HCT116 (cell line): Measurements from ENCODE around the gene CAMK2A. TPM values are rescaled to one million over a fixed set of nuclear protein-coding genes. Genes with fewer than 3 reads are reported as not detected.

ENCODE experiments used
- ATAC-seq: fragments of 200-7000 bp; cut with Tn5 transposase; 2 replicates; pipeline ENCODE4 v1.9.1; 2020; ENCODE audit warnings: mild to moderate bottlenecking, moderate library complexity
- BruUV-seq: library from RNA; stranded (reverse); fragments of 400-500 nt; replicated peaks from 2 replicates; lab custom pipeline; 2021; lab: Mats Ljungman, UMichigan
- CTCF ChIA-PET: fragments of 300-600 bp; sonication (Branson Sonifier 250); formaldehyde crosslinking; loops from one replicate; lab custom pipeline; 2021; ENCODE audit warnings: antibody characterized with exemption; lab: Charles Lee
- POLR2A ChIA-PET: fragments of 300-600, 350-600 bp; sonication (Branson Sonifier 250); formaldehyde crosslinking; loops from one replicate; lab custom pipeline; 2021; ENCODE audit warnings: antibody characterized with exemption; lab: Charles Lee
- RAD21 ChIA-PET, 2 experiments: fragments of 300-600 bp; sonication (Branson Sonifier 250); formaldehyde crosslinking; loops; one replicate each; lab custom pipeline; 2023; ENCODE audit warnings: low total read pairs in 2 of 2; ENCODE audit not compliant: uncharacterized antibody in 2 of 2, unreplicated experiment in 2 of 2, low non-redundant PET in 1 of 2; lab: Charles Lee
- DNase-seq: peaks from one replicate; pipeline ENCODE4 v3.0.0-alpha.2; 2010; ENCODE audit warnings: low read depth, low spot score
- H2AFZ ChIP-seq: fragments of 200-600 bp; shearing (Covaris generic), sonication (generic); 2 replicates; pipeline ENCODE4 v1.6.1; 2017; ENCODE audit warnings: low read depth, mixed run types, mixed read lengths, antibody characterized with exemption, low read length; ENCODE audit not compliant: poor library complexity, severe bottlenecking
- H3K27ac ChIP-seq: 2 replicates; pipeline ENCODE4 v1.5.1; 2012; ENCODE audit warnings: low read depth, low read length
- H3K27me3 ChIP-seq: fragments of 200-600 bp; sonication (generic); 2 replicates; pipeline ENCODE4 v1.6.1; 2016; ENCODE audit warnings: mixed run types, low read length, mixed read lengths; ENCODE audit not compliant: insufficient read depth
- H3K36me3 ChIP-seq, 2 experiments: fragments of 200-500 bp in 1 of 2; fragments of 200-600 bp in 1 of 2; sonication (Bioruptor generic) in 1 of 2; sonication (generic) in 1 of 2; 2 replicates each; pipeline versions ENCODE4 v1.5.1 to v1.6.1; 2014 to 2016; ENCODE audit warnings: low read length in 2 of 2, inconsistent platforms in 1 of 2, mixed read lengths in 1 of 2, mixed run types in 1 of 2; ENCODE audit not compliant: insufficient read depth in 2 of 2, control insufficient read depth in 1 of 2
- H3K4me1 ChIP-seq, 2 experiments: fragments of 200-600 bp in 1 of 2; sonication (generic) in 1 of 2; 2 replicates each; pipeline versions ENCODE4 v1.5.1 to v1.6.1; 2012 to 2017; ENCODE audit warnings: low read length in 2 of 2, inconsistent platforms in 1 of 2, mild to moderate bottlenecking in 1 of 2, mixed read lengths in 1 of 2, mixed run types in 1 of 2, moderate library complexity in 1 of 2; ENCODE audit not compliant: insufficient read depth in 2 of 2, control insufficient read depth in 1 of 2
- H3K4me2 ChIP-seq: fragments of 200-600 bp; sonication (generic); 2 replicates; pipeline ENCODE4 v1.6.1; 2017; ENCODE audit warnings: mixed run types, low read length, mixed read lengths
- H3K4me3 ChIP-seq, 2 experiments: fragments of 200-600 bp in 1 of 2; sonication (generic) in 1 of 2; replicated peaks in 1 of 2; 2 replicates each; pipeline ENCODE4 v1.5.1; 2011 to 2016; ENCODE audit warnings: low read length in 2 of 2, control low read depth in 1 of 2, low read depth in 1 of 2, mild to moderate bottlenecking in 1 of 2, mixed read lengths in 1 of 2, mixed run types in 1 of 2
- H3K79me2 ChIP-seq: fragments of 200-600 bp; sonication (generic); 2 replicates; pipeline ENCODE4 v1.6.1; 2017; ENCODE audit warnings: mild to moderate bottlenecking, mixed run types, low read length, moderate library complexity, mixed read lengths; ENCODE audit not compliant: insufficient read depth
- H3K9ac ChIP-seq: fragments of 200-600 bp; sonication (generic); 2 replicates; pipeline ENCODE4 v1.6.1; 2016; ENCODE audit warnings: low read length, mixed read lengths
- H3K9me2 ChIP-seq: fragments of 200-600 bp; sonication (generic), shearing (Covaris generic); 2 replicates; pipeline ENCODE4 v1.6.1; 2017; ENCODE audit warnings: mixed run types, mild to moderate bottlenecking, moderate library complexity; ENCODE audit not compliant: insufficient read depth
- H3K9me3 ChIP-seq, 2 experiments: fragments of 200-500 bp in 1 of 2; fragments of 200-600 bp in 1 of 2; sonication (Bioruptor generic) in 1 of 2; sonication (generic) in 1 of 2; 2 replicates each; pipeline ENCODE4 v1.6.1; 2014 to 2017; ENCODE audit warnings: low read length in 2 of 2, mixed read lengths in 2 of 2, inconsistent platforms in 1 of 2, low read depth in 1 of 2, mild to moderate bottlenecking in 1 of 2, mixed run types in 1 of 2, moderate library complexity in 1 of 2; ENCODE audit not compliant: control insufficient read depth in 1 of 2, insufficient read depth in 1 of 2
- H4K20me1 ChIP-seq: fragments of 200-600 bp; sonication (generic), shearing (Covaris generic); 2 replicates; pipeline ENCODE4 v1.6.1; 2017; ENCODE audit warnings: mixed run types, mild to moderate bottlenecking, moderate library complexity; ENCODE audit not compliant: insufficient read depth
- CBX3 ChIP-seq: IDR thresholded peaks from 2 replicates; pipeline ENCODE4 v1.6.1; 2012; ENCODE audit warnings: low read depth
- EGR1 ChIP-seq: IDR thresholded peaks from 2 replicates; pipeline ENCODE4 v1.6.1; 2012; ENCODE audit warnings: low read depth
- EZH2 ChIP-seq: fragments of 200-600 bp; sonication (generic); IDR thresholded peaks from 2 replicates; pipeline ENCODE4 v1.6.1; 2017; ENCODE audit warnings: antibody characterized with exemption, mixed run types
- EZH2phosphoT487 ChIP-seq: fragments of 200-600 bp; IDR thresholded peaks from 2 replicates; pipeline ENCODE4 v1.6.1; 2018; ENCODE audit warnings: antibody characterized with exemption, borderline replicate concordance
- FOSL1 ChIP-seq: IDR thresholded peaks from 2 replicates; pipeline ENCODE4 v1.6.1; 2012; ENCODE audit warnings: low read depth
- JUND ChIP-seq: IDR thresholded peaks from 2 replicates; pipeline ENCODE4 v1.6.1; 2012
- MAX ChIP-seq: IDR thresholded peaks from 2 replicates; pipeline ENCODE4 v1.6.1; 2012
- POLR2AphosphoS5 ChIP-seq: IDR thresholded peaks from 2 replicates; pipeline ENCODE4 v1.6.1; 2011; ENCODE audit warnings: mild to moderate bottlenecking, low read depth, low read length, moderate library complexity
- RAD21 ChIP-seq: IDR thresholded peaks from 2 replicates; pipeline ENCODE4 v1.6.1; 2012; ENCODE audit warnings: low read depth, mild to moderate bottlenecking
- SP1 ChIP-seq: IDR thresholded peaks from 2 replicates; pipeline ENCODE4 v1.6.1; 2012; ENCODE audit warnings: low read depth
- SRF ChIP-seq: IDR thresholded peaks from 2 replicates; pipeline ENCODE4 v1.6.1; 2012; ENCODE audit warnings: low read depth
- TCF7L2 ChIP-seq: IDR thresholded peaks from 2 replicates; pipeline ENCODE4 v1.7.0; 2011; ENCODE audit warnings: borderline replicate concordance, inconsistent platforms; ENCODE audit not compliant: insufficient read depth, insufficient read length; ENCODE audit errors: extremely low read depth
- YY1 ChIP-seq: IDR thresholded peaks from 2 replicates; pipeline ENCODE4 v1.6.1; 2011; ENCODE audit warnings: low read length, low read depth, moderate library complexity, mild to moderate bottlenecking; ENCODE audit not compliant: insufficient replicate concordance; ENCODE audit errors: extremely low read depth
- ZFX ChIP-seq: fragments of 450-650 bp; IDR thresholded peaks from 2 replicates; pipeline ENCODE4 v1.6.1; 2017
- ZNF274 ChIP-seq: fragments of 200-500 bp; sonication (Bioruptor generic); IDR thresholded peaks from 2 replicates; pipeline ENCODE4 v1.6.1; 2014; ENCODE audit warnings: mild to moderate bottlenecking, low read depth, low read length, inconsistent platforms
- intact Hi-C: fragments of 100-400 bp; cut with micrococcal nuclease; formaldehyde crosslinking; loops from 2 replicates; pipeline ENCODE4 v1.10.0; 2022
- total RNA-seq: library from RNA; stranded (reverse); gene quantifications from one replicate; pipeline ENCODE4 v1.2.1, GENCODE V29; 2021; ENCODE audit not compliant: unreplicated experiment
- TF ChIP-seq, protein P1 (sequence below): IDR thresholded peaks from 2 replicates; pipeline ENCODE4 v1.6.1; 2012
- TF ChIP-seq, protein P2 (sequence below): IDR thresholded peaks from 2 replicates; pipeline ENCODE4 v1.6.1; 2011; ENCODE audit warnings: mild to moderate bottlenecking, low read length, moderate library complexity; ENCODE audit not compliant: insufficient replicate concordance; ENCODE audit errors: extremely low read depth
- TF ChIP-seq, protein P3 (sequence below): IDR thresholded peaks from 2 replicates; pipeline ENCODE4 v1.6.1; 2012; ENCODE audit warnings: low read depth

CAMK2A gene
- total RNA-seq, 1 experiment from 2014 or later = not detected

GRCh38 chr5:150243590-150243989, 46.0 kb downstream of the CAMK2A start:
- H3K27me3 ChIP-seq = no peaks in the 10 kb centered on the region
- TF ChIP-seq TCF7L2 (no peak), RAD21 (no peak), EGR1 (no peak), CBX3 (no peak), ZNF274 (no peak), ZFX (no peak), POLR2AphosphoS5 (no peak), JUND (no peak), EZH2 (no peak), SP1 (no peak), FOSL1 (no peak), MAX (no peak), YY1 (no peak), EZH2phosphoT487 (no peak), SRF (no peak)
- TF ChIP-seq, protein P1, sequence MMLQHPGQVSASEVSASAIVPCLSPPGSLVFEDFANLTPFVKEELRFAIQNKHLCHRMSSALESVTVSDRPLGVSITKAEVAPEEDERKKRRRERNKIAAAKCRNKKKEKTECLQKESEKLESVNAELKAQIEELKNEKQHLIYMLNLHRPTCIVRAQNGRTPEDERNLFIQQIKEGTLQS = no peak
- TF ChIP-seq, protein P2, sequence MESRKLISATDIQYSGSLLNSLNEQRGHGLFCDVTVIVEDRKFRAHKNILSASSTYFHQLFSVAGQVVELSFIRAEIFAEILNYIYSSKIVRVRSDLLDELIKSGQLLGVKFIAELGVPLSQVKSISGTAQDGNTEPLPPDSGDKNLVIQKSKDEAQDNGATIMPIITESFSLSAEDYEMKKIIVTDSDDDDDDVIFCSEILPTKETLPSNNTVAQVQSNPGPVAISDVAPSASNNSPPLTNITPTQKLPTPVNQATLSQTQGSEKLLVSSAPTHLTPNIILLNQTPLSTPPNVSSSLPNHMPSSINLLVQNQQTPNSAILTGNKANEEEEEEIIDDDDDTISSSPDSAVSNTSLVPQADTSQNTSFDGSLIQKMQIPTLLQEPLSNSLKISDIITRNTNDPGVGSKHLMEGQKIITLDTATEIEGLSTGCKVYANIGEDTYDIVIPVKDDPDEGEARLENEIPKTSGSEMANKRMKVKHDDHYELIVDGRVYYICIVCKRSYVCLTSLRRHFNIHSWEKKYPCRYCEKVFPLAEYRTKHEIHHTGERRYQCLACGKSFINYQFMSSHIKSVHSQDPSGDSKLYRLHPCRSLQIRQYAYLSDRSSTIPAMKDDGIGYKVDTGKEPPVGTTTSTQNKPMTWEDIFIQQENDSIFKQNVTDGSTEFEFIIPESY = no peak
- TF ChIP-seq, protein P3, sequence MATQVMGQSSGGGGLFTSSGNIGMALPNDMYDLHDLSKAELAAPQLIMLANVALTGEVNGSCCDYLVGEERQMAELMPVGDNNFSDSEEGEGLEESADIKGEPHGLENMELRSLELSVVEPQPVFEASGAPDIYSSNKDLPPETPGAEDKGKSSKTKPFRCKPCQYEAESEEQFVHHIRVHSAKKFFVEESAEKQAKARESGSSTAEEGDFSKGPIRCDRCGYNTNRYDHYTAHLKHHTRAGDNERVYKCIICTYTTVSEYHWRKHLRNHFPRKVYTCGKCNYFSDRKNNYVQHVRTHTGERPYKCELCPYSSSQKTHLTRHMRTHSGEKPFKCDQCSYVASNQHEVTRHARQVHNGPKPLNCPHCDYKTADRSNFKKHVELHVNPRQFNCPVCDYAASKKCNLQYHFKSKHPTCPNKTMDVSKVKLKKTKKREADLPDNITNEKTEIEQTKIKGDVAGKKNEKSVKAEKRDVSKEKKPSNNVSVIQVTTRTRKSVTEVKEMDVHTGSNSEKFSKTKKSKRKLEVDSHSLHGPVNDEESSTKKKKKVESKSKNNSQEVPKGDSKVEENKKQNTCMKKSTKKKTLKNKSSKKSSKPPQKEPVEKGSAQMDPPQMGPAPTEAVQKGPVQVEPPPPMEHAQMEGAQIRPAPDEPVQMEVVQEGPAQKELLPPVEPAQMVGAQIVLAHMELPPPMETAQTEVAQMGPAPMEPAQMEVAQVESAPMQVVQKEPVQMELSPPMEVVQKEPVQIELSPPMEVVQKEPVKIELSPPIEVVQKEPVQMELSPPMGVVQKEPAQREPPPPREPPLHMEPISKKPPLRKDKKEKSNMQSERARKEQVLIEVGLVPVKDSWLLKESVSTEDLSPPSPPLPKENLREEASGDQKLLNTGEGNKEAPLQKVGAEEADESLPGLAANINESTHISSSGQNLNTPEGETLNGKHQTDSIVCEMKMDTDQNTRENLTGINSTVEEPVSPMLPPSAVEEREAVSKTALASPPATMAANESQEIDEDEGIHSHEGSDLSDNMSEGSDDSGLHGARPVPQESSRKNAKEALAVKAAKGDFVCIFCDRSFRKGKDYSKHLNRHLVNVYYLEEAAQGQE = no peak
- ChIA-PET RAD21 (no interaction called here), CTCF (no interaction called here), POLR2A (interaction anchor here (1.1 kb wide), 1 partner anchor 206 kb away, joined by 3 read pairs; no protein-coding TSS in a partner anchor)
- H3K4me2 ChIP-seq = no peak overlapping the region
- H3K9ac ChIP-seq = no peak overlapping the region
- ATAC-seq = no peak
- no peaks in the 10 kb centered on the region for H3K79me2 ChIP-seq
- no peaks in the 10 kb centered on the region for H3K9me3 ChIP-seq
- intact Hi-C loops = no loop called here
- no peak overlapping the region for H3K4me3 ChIP-seq
- no peaks in the 10 kb centered on the region for H4K20me1 ChIP-seq
- no peak for DNase-seq
- no peaks in the 10 kb centered on the region for H3K4me1 ChIP-seq
- no peaks in the 10 kb centered on the region for H3K9me2 ChIP-seq
- H3K36me3 ChIP-seq = no peaks in the 10 kb centered on the region
- no TSS peak for BruUV-seq
- no peak overlapping the region for H3K27ac ChIP-seq
- no peak overlapping the region for H2AFZ ChIP-seq
